ENCODE results near the gene GALNT2. TPM values are rescaled to one million over a fixed set of nuclear protein-coding genes. Genes with fewer than 3 reads are reported as not detected.

Gene GALNT2
- polyA plus RNA-seq, 3 donors, result 19.6 to 25.6 (median 23.4) TPM

DNA sequence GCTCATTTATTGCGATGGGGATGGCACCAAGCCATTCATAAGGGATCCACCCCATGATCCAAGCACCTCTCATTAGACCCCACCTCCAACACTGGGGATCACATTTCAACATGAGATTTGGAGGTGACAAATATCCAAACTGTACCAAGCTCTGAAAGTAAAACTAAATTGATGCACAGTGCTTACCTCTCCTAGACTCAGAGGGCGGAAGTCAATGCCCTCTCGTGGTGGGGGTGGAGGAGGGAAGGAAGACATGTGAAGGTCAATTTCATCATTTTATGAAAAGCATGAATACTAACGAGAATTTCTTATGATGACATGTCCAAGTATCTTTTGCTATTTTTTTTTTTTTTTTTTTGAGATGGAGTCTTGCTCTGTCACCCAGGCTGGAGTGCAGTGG is 239.1 kb downstream of the GALNT2 start:
- peaks cover 3 to 8% (median 5%) of the 10 kb centered on the region in 3 donors for H3K27me3 Mint-ChIP-seq (ENCODE audit: low read depth in 3 of 3)

DNA sequence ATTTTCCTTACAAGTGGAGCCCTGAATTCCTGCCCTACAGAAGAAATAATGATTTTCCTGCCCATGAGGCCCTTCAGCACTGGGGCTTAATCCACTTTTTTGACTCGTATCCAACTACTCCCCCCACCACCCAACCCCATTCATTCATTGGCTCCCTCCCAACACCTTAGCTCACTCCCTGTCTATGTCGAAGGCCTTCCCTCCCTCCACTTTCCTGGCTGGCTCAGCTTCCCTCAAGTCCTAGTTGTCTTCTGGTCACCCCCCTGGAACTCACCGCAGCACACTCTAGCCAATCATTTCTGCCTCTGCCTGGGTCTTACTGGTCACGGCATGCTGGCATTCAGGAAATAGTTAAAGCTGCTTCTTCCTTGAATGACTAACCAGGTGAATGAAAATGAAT is 240.2 kb downstream of the GALNT2 start:
- H3K9ac ChIP-seq (ENCODE audit: insufficient read depth, low read length, poor library complexity, severe bottlenecking), result no peak overlapping the region
- peaks cover 3 to 5% (median 4%) of the 10 kb centered on the region in 3 donors for H3K27me3 Mint-ChIP-seq (ENCODE audit: low read depth in 3 of 3)
- H3K4me3 ChIP-seq (replicated peaks in 1 of 3; ENCODE audit: low read depth in 2 of 3, low read length in 3 of 3), result no peak overlapping the region
- no peak overlapping the region for H3K27ac Mint-ChIP-seq
- 58% methylated on average over 2 of the region's 4 CpGs for WGBS (ENCODE audit: insufficient coverage)
- H3K79me2 ChIP-seq (ENCODE audit: insufficient read depth, low read length), result no peaks in the 10 kb centered on the region
- H4K20me1 ChIP-seq (ENCODE audit: insufficient read depth, low read length), result no peaks in the 10 kb centered on the region
- H3K36me3 Mint-ChIP-seq, result no peaks in the 10 kb centered on the region
- H3K9me3 Mint-ChIP-seq, result no peaks in the 10 kb centered on the region
- intact Hi-C loops (cut with micrococcal nuclease), result no loop called here
- H3K4me1 ChIP-seq (ENCODE audit: control insufficient read depth in 1 of 2, insufficient read depth in 2 of 2, low read length in 2 of 2), result peaks cover 0 to 5% of the 10 kb centered on the region in 2 donors
- no peaks in the 10 kb centered on the region for H3K9me3 ChIP-seq (replicated peaks in 1 of 2; ENCODE audit: control insufficient read depth in 1 of 2, insufficient read depth in 1 of 2, low read length in 2 of 2)
- no peak overlapping the region for H3K27ac ChIP-seq (ENCODE audit: low read depth in 1 of 2, low read length in 2 of 2)
- H3K4me3 Mint-ChIP-seq, result no peak overlapping the region
- no peak overlapping the region for H3K4me2 ChIP-seq (replicated peaks; ENCODE audit: extremely low read depth, low read length, poor library complexity, severe bottlenecking)
- no peaks in the 10 kb centered on the region for H3K36me3 ChIP-seq (replicated peaks in 1 of 2; ENCODE audit: control insufficient read depth in 1 of 2, insufficient read depth in 2 of 2, low read length in 2 of 2)
- H3K27me3 ChIP-seq (ENCODE audit: control insufficient read depth in 2 of 2, insufficient read depth in 2 of 2, low read length in 2 of 2), result no peaks in the 10 kb centered on the region
- DNase-seq, result no peak
- TF ChIP-seq, protein P1, sequence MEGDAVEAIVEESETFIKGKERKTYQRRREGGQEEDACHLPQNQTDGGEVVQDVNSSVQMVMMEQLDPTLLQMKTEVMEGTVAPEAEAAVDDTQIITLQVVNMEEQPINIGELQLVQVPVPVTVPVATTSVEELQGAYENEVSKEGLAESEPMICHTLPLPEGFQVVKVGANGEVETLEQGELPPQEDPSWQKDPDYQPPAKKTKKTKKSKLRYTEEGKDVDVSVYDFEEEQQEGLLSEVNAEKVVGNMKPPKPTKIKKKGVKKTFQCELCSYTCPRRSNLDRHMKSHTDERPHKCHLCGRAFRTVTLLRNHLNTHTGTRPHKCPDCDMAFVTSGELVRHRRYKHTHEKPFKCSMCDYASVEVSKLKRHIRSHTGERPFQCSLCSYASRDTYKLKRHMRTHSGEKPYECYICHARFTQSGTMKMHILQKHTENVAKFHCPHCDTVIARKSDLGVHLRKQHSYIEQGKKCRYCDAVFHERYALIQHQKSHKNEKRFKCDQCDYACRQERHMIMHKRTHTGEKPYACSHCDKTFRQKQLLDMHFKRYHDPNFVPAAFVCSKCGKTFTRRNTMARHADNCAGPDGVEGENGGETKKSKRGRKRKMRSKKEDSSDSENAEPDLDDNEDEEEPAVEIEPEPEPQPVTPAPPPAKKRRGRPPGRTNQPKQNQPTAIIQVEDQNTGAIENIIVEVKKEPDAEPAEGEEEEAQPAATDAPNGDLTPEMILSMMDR (IDR thresholded peaks at IDR 0.05), result no peak
- no peak overlapping the region for H2AFZ ChIP-seq (ENCODE audit: insufficient read depth, low read depth, low read length, poor library complexity, severe bottlenecking)
- H3K4me1 Mint-ChIP-seq, result peaks cover 15% of the 10 kb centered on the region

More for the DNA sequence above, 239.1 kb downstream of the GALNT2 start:
- no peak overlapping the region for H2AFZ ChIP-seq (ENCODE audit: insufficient read depth, low read depth, low read length, poor library complexity, severe bottlenecking)
- Mint-ChIP-seq H3K4me3 (no peak overlapping the region), H3K9me3 (no peaks in the 10 kb centered on the region), H3K27ac (no peak overlapping the region), H3K36me3 (no peaks in the 10 kb centered on the region), H3K4me1 (peaks cover 15% of the 10 kb centered on the region)
- no peaks in the 10 kb centered on the region for H3K9me3 ChIP-seq (replicated peaks in 1 of 2; ENCODE audit: control insufficient read depth in 1 of 2, insufficient read depth in 1 of 2, low read length in 2 of 2)
- no peak overlapping the region for H3K4me3 ChIP-seq (replicated peaks in 1 of 3; ENCODE audit: low read depth in 2 of 3, low read length in 3 of 3)
- peaks cover 0 to 5% of the 10 kb centered on the region in 2 donors for H3K4me1 ChIP-seq (ENCODE audit: control insufficient read depth in 1 of 2, insufficient read depth in 2 of 2, low read length in 2 of 2)
- H3K27ac ChIP-seq (ENCODE audit: low read depth in 1 of 2, low read length in 2 of 2), result no peak overlapping the region
- no peaks in the 10 kb centered on the region for H3K27me3 ChIP-seq (ENCODE audit: control insufficient read depth in 2 of 2, insufficient read depth in 2 of 2, low read length in 2 of 2)
- no peaks in the 10 kb centered on the region for H3K36me3 ChIP-seq (replicated peaks in 1 of 2; ENCODE audit: control insufficient read depth in 1 of 2, insufficient read depth in 2 of 2, low read length in 2 of 2)
- no peak overlapping the region for H3K4me2 ChIP-seq (replicated peaks; ENCODE audit: extremely low read depth, low read length, poor library complexity, severe bottlenecking)
- no peak for DNase-seq
- intact Hi-C loops (cut with micrococcal nuclease), result no loop called here
- TF ChIP-seq, protein P1 (IDR thresholded peaks at IDR 0.05), result no peak
- 80% methylated on average over 1 of the region's 4 CpGs for WGBS (ENCODE audit: insufficient coverage)
- no peaks in the 10 kb centered on the region for H4K20me1 ChIP-seq (ENCODE audit: insufficient read depth, low read length)
- H3K79me2 ChIP-seq (ENCODE audit: insufficient read depth, low read length), result no peaks in the 10 kb centered on the region
- H3K9ac ChIP-seq (ENCODE audit: insufficient read depth, low read length, poor library complexity, severe bottlenecking), result no peak overlapping the region

Data from CD14-positive monocyte (primary cell).